ENCODE results near the gene NID1.
A peak's percentile ranks its signal among the peaks of the same experiment; 100 is the strongest.

DNA sequence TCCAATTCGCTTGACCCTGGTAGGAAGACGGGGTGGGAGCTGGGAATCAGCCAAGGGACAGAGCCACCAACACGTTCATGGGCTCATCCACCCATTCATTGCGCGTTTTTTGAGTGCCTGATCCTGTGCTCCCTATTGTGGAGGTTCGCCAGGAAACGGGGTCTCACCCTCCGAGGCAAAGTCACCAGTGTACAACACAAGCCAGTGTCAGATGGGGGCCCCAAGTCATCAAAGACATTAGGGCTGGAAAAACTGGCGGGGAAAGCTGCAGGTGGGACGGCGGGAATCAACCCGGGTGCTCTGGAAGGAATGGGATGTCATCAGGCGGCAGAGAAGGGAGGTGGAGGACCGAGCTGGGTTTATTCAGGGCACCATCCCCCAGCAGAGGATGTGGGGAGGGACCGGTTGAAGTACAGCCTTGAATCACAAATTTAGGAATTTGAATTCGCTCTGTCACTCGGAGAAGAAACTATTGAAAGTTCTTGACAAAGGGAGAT lies 667 bp upstream of the NID1 start:
- TF ChIP-seq CTCF (optimal IDR thresholded peaks at IDR 0.05 in 1 of 3, IDR thresholded peaks at IDR 0.05 in 1 of 3, conservative IDR thresholded peaks at IDR 0.05 in 1 of 3; ENCODE audit: extremely low read depth in 1 of 3, insufficient read depth in 2 of 3, low read length in 3 of 3), result no peak
- peak; percentile 14 for TF ChIP-seq EZH2 (IDR thresholded peaks at IDR 0.05; ENCODE audit: low read length)

All from keratinocyte (primary cell).